NCI-H2171 (cell line): ENCODE data around the gene MDH2.
"Not testable (repeated sequence)": the region's sequence is repeated elsewhere in the genome, so short reads cannot be mapped to it uniquely, and the experiment has no call there.

Source experiments
- DNase-seq: peaks from one replicate; lab custom pipeline; 2025; lab: John Stamatoyannopoulos, UW

MDH2 gene

GRCh38 chr7:76048668-76048988 lies 722 bp downstream of the MDH2 start:
- peak; percentile 12 for DNase-seq

- DNase-seq, result no peak
Observed at GRCh38 chr7:76049295-76049694, 1.4 kb downstream of the MDH2 start.

- DNase-seq, result no peak
Observed at GRCh38 chr7:76050545-76050944, 2.6 kb downstream of the MDH2 start.

GRCh38 chr7:76051840-76052239 lies 3.9 kb downstream of the MDH2 start:
- DNase-seq, result no peak

GRCh38 chr7:76052681-76053080 lies 4.8 kb downstream of the MDH2 start:
- not testable (repeated sequence) for DNase-seq

GRCh38 chr7:76053461-76053860 lies 5.6 kb downstream of the MDH2 start:
- DNase-seq, result no peak

GRCh38 chr7:76054123-76055120 lies 6.5 kb downstream of the MDH2 start:
- DNase-seq, result peak; percentile 57

- DNase-seq, result no peak
Observed at GRCh38 chr7:76056241-76056640, 8.3 kb downstream of the MDH2 start.

GRCh38 chr7:76057103-76057812 lies 9.4 kb downstream of the MDH2 start:
- no peak for DNase-seq

- no peak for DNase-seq
Observed at GRCh38 chr7:76057813-76058145, 9.9 kb downstream of the MDH2 start.

- DNase-seq, result not testable (repeated sequence)
Observed at GRCh38 chr7:76058745-76059144, 10.8 kb downstream of the MDH2 start.

- DNase-seq, result no peak
Observed at GRCh38 chr7:76060842-76061241, 12.9 kb downstream of the MDH2 start.

- no peak for DNase-seq
Observed at GRCh38 chr7:76062254-76062653, 14.3 kb downstream of the MDH2 start.

- DNase-seq, result no peak
Observed at GRCh38 chr7:76063114-76063513, 15.2 kb downstream of the MDH2 start.

- DNase-seq, result peak; percentile 16
Observed at GRCh38 chr7:76063525-76063924, 15.6 kb downstream of the MDH2 start.

- no peak for DNase-seq
Observed at GRCh38 chr7:76064208-76064970, 16.5 kb downstream of the MDH2 start.

- DNase-seq, result no peak
Observed at GRCh38 chr7:76065016-76065612, 17.2 kb downstream of the MDH2 start.

GRCh38 chr7:76066716-76067503 lies 19.0 kb downstream of the MDH2 start:
- DNase-seq, result no peak

- DNase-seq, result peak; percentile 12
Observed at GRCh38 chr7:76069238-76069638, 21.3 kb downstream of the MDH2 start.

- no peak for DNase-seq
Observed at GRCh38 chr7:76071316-76072242, 23.7 kb downstream of the MDH2 start.
